Germinal center (tissue), 1 donor: ENCODE data around the gene DGKH.

Experiments
- DNase-seq: peaks from one replicate; pipeline ENCODE4 v3.0.0; 2012; ENCODE audit warnings: mixed read lengths, low spot score

DGKH gene

DNA sequence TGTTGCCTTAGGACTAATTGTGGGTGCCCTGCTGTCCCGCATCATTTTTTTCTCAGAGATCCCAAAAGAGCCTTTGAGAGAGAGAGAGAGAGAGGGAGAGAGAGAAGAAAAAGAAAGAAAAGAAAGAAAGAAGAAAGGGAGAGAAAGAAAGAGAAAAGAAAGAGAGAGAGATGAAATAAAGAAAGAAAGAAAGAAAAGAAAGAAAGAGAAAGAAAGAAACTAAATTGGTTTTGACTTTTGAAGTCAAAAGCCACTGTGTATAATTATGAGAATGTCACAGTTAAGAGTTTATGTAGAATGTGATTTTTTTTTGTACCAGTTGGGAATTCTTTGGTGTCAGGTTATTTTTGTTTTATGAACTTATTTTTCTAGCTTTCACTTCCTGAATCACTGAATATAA lies 180.1 kb downstream of the DGKH start:
- no peak for DNase-seq

DNA sequence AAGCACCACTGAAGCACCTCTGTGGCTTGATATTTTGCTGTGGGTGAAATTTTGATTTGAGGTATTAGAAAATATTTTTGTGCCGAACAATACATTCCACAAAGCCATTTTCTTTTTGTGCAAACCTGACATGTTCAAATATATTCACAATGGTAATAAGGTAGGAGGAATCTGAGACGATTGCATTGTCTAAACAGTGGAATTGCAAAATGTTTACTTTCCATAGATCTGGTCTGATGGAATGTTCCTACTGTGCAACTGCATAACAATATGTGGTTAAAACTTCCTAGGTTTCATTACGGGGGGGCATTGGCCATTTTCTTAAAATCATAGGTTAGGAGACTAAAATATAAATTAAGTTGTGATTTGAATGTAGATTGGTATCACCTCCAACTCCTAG lies 180.8 kb downstream of the DGKH start:
- no peak for DNase-seq

DNA sequence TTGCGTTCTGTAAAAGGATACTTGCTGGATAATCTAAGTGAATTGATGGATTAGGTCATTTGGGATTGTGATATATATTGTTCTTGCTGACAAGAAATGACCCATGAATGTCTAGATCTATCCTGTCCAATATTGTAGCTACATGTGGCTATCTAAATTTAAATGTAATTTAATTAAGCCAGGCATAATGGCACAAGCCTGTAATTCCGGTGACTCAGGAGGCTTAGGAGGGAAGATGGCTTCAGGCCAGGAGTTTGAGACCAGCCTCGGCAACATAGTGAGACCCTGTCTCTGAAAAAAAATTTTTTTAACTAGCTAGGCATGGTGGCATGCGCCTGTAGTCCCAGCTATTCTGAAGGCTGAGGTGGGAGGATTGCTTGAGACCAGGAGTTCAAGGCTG lies 184.2 kb downstream of the DGKH start:
- no peak for DNase-seq

DNA sequence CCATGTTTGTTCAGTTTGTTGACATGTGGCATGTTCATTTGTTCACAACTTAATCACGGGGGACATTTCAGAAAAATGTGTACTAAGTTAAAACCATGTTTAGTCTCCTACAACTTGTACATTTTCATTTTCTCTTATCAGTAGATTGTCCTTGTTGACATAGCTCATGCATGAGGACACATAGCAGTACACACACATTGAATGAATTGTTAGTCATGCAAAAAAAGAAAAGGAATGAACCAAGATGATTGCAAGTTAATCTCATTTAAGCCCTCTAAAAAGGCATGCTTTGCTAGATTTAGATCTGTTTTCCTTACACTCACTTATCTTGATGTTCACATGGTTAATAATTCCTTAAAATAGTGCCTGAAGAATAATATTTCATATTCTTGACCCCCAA lies 185.3 kb downstream of the DGKH start:
- no peak for DNase-seq

DNA sequence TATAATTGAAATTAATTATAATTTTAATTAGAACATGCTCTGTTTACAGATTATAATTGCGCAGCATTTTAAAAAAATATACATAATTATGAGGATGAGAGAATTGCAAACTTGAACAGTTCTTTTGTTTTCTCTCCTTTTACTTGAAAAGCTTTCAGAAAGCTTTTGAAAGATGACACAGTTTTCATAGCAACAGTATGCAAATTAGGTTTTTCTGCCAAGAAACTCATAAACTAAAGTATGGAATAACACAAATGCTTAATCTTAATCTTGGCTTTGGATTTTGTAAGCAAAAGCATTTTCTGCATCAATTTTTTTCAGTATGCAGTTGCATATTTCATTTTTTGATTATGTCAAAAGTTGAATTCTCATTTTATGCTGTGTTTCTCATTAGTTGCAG lies 190.7 kb downstream of the DGKH start:
- no peak for DNase-seq

DNA sequence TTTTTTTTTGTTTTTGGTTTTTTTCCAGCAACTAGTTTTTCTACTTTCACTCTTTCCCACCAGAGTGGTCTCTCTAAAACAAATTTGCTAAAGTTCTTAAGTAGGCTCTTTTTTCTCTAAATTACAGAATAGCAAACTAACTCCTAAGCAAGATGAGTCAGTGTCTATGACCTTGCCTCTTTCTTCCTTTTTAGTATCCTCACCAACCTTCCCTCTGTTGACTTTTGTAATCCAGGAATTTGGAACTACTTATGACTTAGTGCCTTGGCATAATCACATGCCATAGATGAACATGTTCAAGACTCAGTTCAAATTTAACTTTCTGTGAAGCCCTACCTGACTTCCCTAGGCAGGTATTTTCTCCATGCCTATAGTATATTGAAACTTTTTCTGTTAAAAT lies 191.2 kb downstream of the DGKH start:
- DNase-seq: no peak

DNA sequence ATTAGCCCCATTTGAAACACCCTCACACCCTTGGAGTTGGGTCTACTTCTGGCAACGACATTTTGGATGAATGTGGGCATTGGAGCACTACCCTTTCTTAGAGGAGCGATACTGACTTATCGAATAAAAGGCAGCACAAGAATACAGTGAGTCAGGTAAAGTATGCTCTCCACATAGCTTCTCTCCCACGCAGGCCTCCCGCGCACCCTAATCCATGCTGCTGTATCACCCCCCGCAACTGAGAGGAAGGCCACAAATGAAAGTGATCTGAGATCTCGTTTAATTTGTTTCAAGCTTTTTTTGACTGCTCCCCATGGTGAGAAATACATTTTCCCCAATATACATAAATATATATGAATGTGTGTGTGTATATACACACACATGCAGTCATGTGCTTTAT lies 198.1 kb downstream of the DGKH start:
- DNase-seq: no peak

DNA sequence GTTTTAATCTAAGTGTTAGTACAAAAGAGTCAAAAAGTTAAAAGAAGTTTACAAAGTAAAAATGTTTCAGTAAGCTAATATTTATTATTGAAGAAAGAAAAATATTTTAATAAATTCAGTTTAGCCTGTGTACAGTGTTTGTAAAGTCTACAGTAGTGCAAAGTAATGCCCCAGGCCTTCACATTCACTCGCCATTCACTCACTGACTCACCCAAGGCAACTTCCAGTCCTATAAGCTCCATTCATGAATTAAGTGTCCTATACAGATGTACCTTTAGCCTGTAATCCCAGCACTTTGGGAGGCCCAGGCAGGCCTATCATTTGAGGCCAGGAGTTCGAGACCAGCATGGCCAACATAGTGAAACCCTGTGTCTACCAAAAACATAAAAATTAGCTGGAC lies 199.4 kb downstream of the DGKH start:
- no peak for DNase-seq

DNA sequence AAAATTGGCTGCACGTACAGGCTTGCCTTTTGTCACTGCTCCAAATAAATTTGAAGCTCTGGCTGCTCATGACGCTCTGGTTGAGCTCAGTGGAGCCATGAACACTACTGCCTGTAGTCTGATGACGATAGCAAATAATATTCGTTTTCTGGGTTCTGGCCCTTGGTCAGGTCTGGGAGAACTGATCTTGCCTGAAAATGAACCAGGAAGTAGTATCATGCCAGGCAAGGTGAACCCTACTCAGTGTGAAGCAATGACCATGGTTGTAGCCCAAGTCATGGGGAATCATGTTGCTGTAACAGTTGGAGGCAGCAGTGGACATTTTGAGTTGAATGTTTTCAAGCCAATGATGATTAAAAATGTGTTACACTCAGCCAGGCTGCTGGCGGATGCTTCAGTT lies 207.4 kb downstream of the DGKH start:
- no peak for DNase-seq

DNA sequence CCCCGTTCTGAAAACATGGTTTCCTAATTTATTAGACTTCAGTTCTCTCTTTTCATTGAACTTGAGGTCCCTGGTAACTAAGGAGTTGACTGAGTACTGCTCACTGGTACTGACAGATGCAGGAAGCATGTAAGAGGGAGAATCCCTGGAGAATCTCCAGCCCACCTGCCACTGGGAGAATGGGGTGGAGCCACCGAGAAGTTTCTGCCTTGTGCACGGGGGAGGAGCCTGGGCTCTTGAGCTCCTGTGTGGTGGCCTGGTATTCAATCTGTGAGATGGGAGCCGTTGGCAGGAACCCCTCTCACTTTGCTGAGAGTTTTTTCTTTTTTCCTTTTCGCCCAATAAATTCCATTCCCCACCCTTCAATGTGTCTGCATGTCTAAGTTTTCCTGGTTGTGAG lies 210.3 kb downstream of the DGKH start:
- no peak for DNase-seq

DNA sequence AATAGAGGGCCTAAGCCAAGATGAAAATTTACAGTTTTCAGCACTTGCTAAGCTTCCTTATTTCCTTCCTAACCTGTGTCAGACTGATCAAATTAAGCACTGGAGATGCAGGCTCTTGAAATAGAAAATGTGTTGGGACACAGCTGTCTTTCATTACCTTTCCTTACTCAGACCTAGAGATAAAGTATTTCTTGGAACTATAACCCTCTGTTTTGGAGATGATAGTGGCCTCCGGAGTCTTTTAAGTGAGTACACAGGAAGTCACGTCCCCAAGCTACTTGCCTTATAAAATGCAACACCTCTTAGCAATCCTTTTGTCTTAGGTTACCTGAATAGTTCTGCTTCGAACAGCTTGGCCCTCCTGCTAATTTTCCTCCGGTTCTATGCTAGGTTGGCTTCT lies 211.1 kb downstream of the DGKH start:
- no peak for DNase-seq

DNA sequence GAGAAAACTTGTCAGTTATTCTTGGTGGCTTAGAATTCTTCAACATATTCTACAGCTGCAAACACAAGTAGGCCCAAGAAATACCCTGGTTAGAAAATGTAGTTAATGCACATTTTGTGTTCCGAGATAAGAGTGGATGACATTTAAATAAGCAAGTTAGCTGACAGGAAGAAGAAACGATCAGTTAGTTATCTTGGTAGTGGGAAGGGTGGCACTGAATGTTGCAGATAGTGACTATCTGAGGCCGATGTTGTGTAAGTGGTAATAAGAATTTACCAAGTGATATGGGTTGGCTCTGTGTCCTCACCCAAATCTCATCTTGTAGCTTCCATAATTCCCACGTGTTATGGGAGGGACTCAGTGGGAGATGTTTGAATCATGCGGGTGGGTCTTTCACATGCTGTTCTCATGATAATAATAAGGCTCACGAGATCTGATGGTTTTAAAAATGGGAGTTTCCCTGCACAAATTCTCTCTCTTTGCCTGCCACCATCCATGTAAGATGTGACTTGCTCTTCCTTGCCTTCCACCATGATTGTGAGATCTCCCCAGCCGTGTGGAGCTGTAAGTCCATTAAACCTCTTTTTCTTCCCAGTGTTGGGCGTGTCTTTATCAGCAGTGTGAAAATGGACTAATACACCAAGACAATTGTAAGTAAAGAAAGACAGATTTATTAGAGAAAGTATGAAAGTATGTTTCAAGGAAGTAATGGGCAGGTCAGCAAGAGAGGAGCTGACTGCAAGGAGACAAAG lies 212.6 kb downstream of the DGKH start:
- DNase-seq: no peak

DNA sequence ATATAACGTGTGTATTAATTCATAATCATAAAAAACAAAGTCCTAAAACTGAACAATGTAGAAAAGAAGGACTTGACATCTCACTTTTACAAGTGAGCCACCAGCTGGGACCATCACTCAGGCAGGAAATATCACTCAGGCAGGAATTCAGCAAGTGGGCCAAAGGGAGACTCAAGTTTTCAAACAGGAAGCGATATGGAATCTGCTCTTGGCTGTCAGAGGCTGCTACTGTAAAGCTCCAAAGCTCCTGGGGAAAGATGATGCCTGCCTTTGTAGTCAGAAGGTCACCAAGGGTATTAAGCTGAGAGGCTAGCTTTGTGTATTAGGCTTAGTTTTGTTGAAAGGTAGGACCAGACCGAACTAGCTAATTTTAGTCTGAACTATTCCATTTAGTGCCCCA lies 218.0 kb downstream of the DGKH start:
- no peak for DNase-seq

DNA sequence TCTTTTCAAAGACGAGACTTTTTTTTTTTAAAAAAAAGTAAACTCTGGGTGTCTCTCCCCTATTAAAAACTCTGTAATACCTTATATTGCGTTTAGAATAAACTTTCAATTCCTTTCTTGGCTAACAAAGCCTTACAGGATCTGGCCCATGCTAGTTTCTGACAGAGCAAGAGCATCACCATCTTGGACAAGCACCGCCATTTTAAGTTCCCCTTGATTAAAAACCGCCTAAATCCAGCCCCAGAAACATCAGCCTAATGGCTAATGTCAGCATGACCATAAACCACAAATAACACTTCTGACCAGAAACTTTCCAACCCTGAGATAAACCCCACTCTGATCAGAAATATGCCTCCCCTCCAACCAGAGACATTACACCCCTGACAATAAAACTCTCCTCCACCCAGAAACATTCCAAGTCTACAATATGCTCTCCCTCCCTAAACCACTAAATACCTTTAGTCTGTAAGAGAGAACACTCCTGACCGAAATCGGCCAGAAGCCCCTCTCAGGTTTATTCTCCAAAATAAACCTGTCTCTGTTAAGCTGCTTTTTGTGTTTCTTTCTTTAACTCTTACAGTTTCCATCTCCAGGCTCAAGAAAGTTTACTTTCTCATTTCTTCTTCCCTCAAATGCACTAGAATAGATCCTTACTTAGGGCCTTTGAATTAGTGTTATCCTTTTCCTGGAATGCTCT lies 221.9 kb downstream of the DGKH start:
- no peak for DNase-seq

DNA sequence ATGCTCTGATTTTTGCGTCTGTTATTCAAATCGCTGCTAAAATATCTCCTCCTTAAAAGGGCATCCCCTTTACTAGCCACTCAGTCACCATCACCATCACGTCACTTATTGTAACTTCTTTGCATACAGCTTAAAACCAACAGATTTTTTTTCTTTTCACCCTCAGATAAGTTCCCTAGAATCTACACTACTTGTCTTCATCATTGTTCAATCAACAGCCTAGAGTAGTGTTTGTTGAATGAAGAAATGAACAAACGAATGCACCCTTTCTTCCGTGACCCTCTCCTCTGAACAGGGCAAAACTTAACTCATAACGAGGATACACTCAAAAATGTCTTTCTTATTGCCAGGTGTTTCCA lies 222.4 kb downstream of the DGKH start:
- peak; percentile 5 for DNase-seq

DNA sequence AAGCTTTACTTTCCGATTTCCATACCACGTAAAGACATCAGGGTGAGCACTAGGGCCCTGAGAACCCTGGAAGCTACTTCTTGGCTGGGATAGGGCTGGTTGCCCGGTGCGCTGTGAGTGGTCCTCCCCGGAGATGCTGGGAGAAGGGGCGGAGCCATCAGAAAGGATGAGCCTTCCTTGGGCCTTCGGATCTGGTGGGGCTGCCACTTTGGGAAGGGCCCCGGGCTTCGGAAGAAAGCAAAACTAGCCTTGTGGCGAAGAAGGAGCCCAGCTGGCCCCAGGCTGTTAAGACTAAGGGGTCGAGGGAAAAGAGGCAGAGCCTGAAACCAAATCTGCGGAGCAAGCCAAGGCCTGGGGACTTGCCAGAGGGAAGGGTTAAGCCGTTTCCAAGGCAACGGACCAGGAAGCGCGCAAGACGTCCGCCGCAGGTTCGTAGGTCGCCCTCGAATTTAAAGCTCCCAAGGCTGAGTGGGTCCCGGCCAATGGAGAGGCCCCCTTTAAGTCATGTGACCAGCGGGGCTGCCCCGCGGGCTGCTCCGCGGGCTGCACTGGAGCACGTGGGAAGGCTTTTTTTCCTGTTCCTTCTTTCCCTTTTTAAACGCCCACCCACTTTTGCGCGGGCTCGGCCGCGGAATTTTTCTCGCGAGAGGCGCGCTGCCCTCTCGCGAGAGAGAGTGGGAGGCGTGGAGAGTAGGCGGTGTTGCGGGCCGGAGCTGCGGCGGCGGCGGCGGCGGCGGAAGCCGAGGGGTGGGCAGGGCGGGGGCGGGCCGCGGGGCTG lies 223.1 kb downstream of the DGKH start:
- DNase-seq: peak; percentile 95

DNA sequence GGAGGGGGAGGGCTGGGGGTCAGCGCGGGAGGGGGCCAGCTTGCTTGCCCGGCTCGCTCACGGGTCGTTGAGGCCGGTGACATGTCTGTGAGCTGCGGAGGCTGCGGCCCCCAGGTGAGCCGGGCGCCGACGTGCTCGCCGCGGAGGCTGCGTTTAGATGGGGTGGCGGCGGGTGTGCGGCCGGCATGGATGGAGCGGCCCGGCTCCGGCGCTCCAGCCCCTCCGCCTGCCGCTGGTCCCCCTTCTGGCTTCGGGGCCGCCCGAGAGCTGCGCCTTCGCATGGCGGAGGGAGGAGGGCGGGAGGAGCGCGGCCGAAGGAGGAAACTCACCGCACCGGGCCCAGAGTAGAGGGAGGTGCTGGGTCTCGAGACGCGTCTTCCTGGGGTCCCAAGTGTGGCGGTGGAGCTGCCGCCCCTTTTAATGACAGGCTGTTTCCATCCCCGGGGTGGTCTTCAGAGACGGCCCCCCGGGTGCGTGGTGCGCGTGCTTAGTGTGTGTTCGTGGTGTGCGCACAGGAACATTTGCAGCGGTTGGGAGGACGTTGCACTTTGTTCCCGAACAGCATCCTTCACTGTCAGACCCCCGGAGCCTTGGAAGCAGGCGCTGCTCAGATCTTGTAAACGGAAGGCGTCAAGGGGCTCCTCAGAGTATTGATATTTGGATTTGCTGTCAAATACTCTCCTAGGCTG lies 223.8 kb downstream of the DGKH start, which contains the start of gene AKAP11:
AKAP11 (plus strand) TSS at position 38 of the 689 bp plus-strand sequence. CDS start 14,197 bp downstream, outside the sequence.
- DNase-seq: peak; percentile 59

DNA sequence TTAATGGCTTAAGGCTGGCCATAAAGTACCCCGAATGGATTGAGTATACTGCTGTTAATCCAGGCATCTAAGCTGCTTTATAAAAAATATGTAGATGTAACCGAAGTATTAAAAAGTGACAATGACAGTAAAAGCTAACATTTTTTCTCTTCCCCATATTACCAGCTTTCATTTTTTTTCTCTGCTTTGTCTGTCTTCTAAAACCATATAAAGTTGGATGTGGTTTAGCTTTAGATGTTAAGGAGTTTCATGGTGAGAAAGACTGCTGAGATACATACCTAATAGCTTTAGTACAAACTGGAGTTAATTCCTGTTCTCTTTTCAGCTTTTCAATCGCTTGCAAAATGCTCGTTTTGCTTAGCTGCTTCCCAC lies 224.3 kb downstream of the DGKH start:
- no peak for DNase-seq

DNA sequence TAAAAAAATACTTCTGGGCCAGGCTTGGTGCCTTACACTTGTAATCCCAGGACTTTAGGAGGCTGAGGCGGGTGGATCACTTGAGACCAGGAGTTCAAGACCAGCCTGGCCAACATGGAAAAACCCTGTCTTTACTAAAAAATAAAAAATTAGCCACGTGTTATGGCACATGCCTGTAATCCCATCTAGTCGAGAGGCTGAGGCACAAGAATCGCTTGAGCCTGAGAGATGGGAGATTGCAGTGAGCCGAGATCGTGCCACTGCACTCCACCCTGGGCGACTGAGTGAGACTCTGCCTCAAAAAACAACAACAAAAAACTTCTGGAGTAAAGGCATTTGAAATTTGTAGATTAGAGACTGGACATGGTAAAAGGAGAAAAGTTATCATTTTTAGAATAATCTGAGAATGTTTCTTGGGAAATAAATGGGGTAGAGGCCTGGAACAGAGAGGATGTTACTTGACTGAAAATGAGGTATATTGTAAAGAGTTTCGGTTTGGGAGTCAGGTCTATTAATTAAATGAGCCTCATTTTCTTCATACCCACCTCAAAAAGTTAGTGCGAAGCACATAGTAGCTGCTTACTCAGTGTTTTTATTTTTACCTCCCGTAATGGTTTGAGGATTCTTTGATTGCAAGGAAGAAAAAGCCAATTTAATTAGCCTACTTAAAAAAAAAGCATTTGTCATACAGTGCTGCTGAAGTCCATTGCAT lies 226.1 kb downstream of the DGKH start:
- DNase-seq: no peak

DNA sequence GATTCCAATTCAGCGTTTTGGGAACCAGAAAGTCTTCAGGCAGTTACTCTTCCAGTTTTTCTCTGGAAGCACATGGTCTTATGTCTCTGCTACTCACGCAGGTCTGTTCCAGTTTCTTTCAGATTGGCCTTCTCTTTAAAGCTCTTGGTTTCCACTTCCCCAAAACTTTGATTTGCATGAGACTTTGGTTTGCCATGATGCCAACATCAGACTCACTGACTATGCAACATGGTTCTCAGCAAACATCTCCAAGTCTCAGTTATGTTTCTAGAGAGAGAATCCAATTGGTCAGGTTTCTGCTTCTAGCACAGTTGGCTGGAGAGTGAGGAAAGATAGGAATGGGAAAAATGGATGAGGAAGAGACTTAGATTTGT lies 226.6 kb downstream of the DGKH start:
- peak; percentile 42 for DNase-seq

DNA sequence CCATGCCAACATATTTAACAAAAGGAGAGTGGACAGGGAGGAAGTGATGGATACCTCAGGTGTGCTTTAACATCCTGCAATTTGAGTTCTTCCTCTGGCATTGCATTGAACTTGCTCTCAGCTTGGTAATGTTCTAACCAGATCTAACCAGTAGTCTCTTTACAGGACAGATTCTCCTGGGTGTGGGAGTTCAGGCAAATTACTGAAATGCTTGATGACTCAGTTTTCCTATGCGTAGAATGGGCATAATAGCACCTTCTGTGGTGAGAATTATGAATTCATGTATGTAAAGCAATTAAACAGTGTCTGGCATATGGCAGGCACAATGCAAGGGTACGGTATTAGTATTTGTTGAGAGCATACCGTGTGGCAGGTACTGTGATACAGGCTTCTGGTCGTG lies 227.1 kb downstream of the DGKH start:
- DNase-seq: no peak

DNA sequence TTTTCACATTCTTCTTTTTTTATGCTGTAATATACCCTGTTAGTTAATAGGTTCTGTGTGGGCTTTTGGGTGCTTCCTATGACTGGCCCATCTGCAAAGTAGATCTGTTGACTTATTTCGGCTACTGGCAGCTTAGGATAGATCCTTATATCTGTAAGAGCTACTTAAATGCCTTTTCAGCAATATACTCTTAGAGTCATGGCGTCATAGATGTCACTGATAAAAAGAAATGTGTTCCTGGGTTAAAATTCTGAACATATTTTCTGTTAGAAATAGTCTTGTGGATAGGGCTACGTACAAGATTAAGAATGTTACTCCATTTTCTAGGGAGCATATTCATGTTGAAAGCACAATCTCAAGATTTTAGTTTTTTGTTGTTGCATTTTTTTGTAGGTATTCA lies 228.2 kb downstream of the DGKH start:
- no peak for DNase-seq
